ENCODE results near the gene ITGA1. TPM values are rescaled to one million over a fixed set of nuclear protein-coding genes. Genes with fewer than 3 reads are reported as not detected.

ITGA1 gene
- 100 to 1,000 TPM in 1 of 6 experiments, 10 to 100 TPM in 5; 66.5 to 116 (median 82.1) TPM for total RNA-seq
- long read RNA-seq, partial matches to known transcripts: 4 of 6 reads
- long read RNA-seq, other reads (novel, unspliced or antisense): 1 of 6 reads

DNA sequence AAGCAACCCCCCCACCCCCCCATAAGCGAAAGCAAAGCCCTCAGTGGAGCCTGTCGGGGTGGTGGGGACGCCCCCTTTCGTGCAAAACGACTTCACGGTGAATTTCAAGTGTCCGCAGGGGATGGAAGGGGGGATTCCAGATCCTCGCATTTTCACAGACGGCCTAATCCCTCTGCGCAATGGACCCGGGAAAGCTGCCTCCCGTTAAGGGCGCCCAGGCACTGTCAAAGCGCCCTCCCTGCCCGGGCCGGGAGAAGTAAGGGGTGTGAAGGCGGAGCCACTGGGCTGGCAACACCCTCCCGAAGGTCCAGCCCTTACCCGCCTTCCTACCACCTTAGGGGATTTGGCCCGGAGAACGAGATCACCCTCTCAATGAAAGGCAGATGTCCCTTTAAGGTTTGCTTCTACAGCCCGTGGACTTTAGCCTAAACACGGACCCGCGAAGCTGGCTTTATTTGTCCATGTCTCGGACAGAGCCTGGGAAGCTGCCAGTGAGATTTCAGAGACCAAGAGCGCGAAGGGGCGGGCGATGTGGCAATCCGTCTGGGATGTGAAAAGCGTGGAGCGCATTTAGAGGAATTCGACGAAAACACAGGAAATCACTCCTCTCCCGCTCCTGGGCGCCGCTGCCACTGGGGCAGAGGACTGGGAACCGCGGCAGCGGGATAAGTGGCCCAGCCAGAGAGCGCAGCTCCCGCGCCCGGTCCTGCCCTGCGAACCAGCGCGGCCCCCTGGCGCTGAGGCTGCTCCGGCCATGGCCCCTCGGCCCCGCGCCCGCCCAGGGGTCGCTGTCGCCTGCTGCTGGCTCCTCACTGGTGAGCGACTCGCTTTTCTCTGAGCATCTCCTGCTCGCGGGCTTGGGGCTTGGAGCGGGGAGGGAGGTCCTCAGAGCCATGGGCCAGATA, at the start of gene ITGA1, which contains the start of gene PELO:
TSS of gene ITGA1 (plus strand) at position 317 of the 905 bp plus-strand sequence. CDS start at position 755, 438 bp downstream.
TSS of gene PELO (plus strand) at position 317 of the 905 bp plus-strand sequence. CDS start 12,479 bp downstream, outside the sequence.
- Histone ChIP-seq H3K27ac (peak within 1 kb of the TSS; percentile 88 to 95 (median 92)), H3K27me3 (no peaks in the 10 kb centered on the region), H3K4me3 (peak within 1 kb of the TSS; percentile 58 to 67 (median 65)), H3K4me1 (peaks cover 0 to 40% (median 13%) of the 10 kb centered on the region in 4 donors), H3K36me3 (no peaks in the 10 kb centered on the region), H3K9me3 (no peaks in the 10 kb centered on the region)
- DNase-seq (peak; percentile 89 to 97 (median 95)), ATAC-seq (peak; percentile 77 to 93 (median 88))
- intact Hi-C loops (cut with DNase I): loop anchor here (10.0 kb wide), 2 partner anchors 107 to 127 kb away; no protein-coding TSS in a partner anchor
- WGBS (ENCODE audit: insufficient coverage, low coverage, low lambda C conversion rate, missing lambda C conversion rate): 0% methylated on average over 23 of the region's 61 CpGs
- TF ChIP-seq CTCF (IDR thresholded peaks at IDR 0.05) (peak; percentile 33 to 57 (median 42)), POLR2A (IDR thresholded peaks at IDR 0.05) (peak; percentile 93)

GRCh38 chr5:52738095-52738506, 49.6 kb upstream of the ITGA1 start:
- intact Hi-C loops (cut with DNase I): no loop called here
- Histone ChIP-seq H3K9me3 (no peaks in the 10 kb centered on the region), H3K36me3 (no peaks in the 10 kb centered on the region), H3K27me3 (no peaks in the 10 kb centered on the region), H3K4me3 (no peak overlapping the region), H3K27ac (no peak overlapping the region), H3K4me1 (no peaks in the 10 kb centered on the region)
- peak in 2 of 4 donors; percentile 27 to 42 for ATAC-seq
- no peak for DNase-seq
- TF ChIP-seq POLR2A (IDR thresholded peaks at IDR 0.05) (no peak), CTCF (IDR thresholded peaks at IDR 0.05) (no peak)

- H3K27ac ChIP-seq: no peak overlapping the region
- no peaks in the 10 kb centered on the region for H3K9me3 ChIP-seq
- H3K36me3 ChIP-seq: no peaks in the 10 kb centered on the region
- intact Hi-C loops (cut with DNase I): no loop called here
- DNase-seq (no peak), ATAC-seq (no peak)
- TF ChIP-seq POLR2A (IDR thresholded peaks at IDR 0.05): no peak
- no peak for TF ChIP-seq CTCF (IDR thresholded peaks at IDR 0.05)
- no peaks in the 10 kb centered on the region for H3K4me1 ChIP-seq
- H3K27me3 ChIP-seq: no peaks in the 10 kb centered on the region
- H3K4me3 ChIP-seq: no peak overlapping the region
- 71% methylated on average over 2 of the region's 2 CpGs for WGBS (ENCODE audit: insufficient coverage, low coverage, low lambda C conversion rate, missing lambda C conversion rate)
Observed at GRCh38 chr5:52740007-52740406, 47.7 kb upstream of the ITGA1 start.

DNA sequence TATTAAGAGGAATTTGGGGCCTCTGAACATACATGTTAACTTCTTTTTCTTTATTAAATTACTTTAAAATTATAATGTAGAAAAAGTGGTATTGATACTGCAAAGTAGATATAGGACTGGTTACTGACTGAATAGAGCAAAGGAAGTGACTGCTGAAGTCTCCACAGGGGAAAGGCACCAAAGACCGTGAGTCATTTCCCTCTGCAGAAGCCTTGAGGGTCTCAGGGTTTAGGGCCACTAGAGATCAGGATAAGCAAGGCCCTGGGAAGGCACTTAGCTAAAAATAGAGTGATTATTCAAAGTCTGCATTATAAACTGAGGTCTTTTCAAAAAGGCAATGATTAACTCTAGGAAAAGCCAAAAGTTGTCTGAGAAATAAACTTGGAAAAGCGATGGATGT, 44.7 kb upstream of the ITGA1 start:
- Histone ChIP-seq H3K4me1 (no peaks in the 10 kb centered on the region), H3K9me3 (no peaks in the 10 kb centered on the region), H3K27ac (peak overlapping the region in 1 of 3 donors; percentile 9), H3K27me3 (no peaks in the 10 kb centered on the region), H3K4me3 (no peak overlapping the region), H3K36me3 (no peaks in the 10 kb centered on the region)
- peak in 3 of 4 donors; percentile 25 to 83 (median 76) for ATAC-seq
- intact Hi-C loops (cut with DNase I): no loop called here
- WGBS (ENCODE audit: insufficient coverage, low coverage, low lambda C conversion rate, missing lambda C conversion rate): 55% methylated on average over 2 of the region's 2 CpGs
- no peak for DNase-seq
- TF ChIP-seq CTCF (IDR thresholded peaks at IDR 0.05): no peak
- no peak for TF ChIP-seq POLR2A (IDR thresholded peaks at IDR 0.05)
